Heart left ventricle (tissue), 16 donors: ENCODE measurements around the gene KLHL42. TPM values are rescaled to one million over a fixed set of nuclear protein-coding genes. Genes with fewer than 3 reads are reported as not detected.

Source experiments
- ATAC-seq, 4 donors: fragments of 200-7000 bp; cut with Tn5 transposase; one replicate each; pipeline ENCODE4 v1.9.1; 2020 to 2022; ENCODE audit warnings: moderate library complexity in 4 of 4, mild to moderate bottlenecking in 3 of 4, moderate number of reproducible peaks in 1 of 4
- DNase-seq, 5 donors: peaks; one replicate each; pipeline ENCODE4 v3.0.0-alpha.2; 2020
- H3K27ac ChIP-seq, 12 donors: fragments of 200-600 bp; sonication (generic) in 4 of 12; one replicate each; pipeline versions ENCODE4 v1.5.0 to v1.8.0; 2016 to 2022; ENCODE audit warnings: mild to moderate bottlenecking in 2 of 12
- H3K27me3 ChIP-seq, 9 donors: fragments of 200-600 bp; sonication (generic) in 2 of 9; one replicate each; pipeline versions ENCODE4 v1.5.1 to v1.8.0; 2016 to 2022; ENCODE audit warnings: mild to moderate bottlenecking in 3 of 9
- H3K36me3 ChIP-seq, 9 donors: fragments of 200-600 bp; sonication (generic) in 2 of 9; one replicate each; pipeline versions ENCODE4 v1.5.0 to v1.8.0; 2018 to 2022; ENCODE audit warnings: mild to moderate bottlenecking in 2 of 9
- H3K4me1 ChIP-seq, 12 donors: fragments of 200-600 bp; sonication (generic) in 4 of 12; one replicate each; pipeline versions ENCODE4 v1.5.0 to v1.8.0; 2016 to 2022; ENCODE audit warnings: mild to moderate bottlenecking in 3 of 12
- H3K4me3 ChIP-seq, 12 donors: fragments of 200-600 bp; sonication (generic) in 4 of 12; one replicate each; pipeline versions ENCODE4 v1.5.0 to v1.8.0; 2017 to 2022; ENCODE audit warnings: mild to moderate bottlenecking in 9 of 12, moderate library complexity in 4 of 12
- H3K9me3 ChIP-seq, 12 donors: fragments of 200-600 bp; sonication (generic) in 4 of 12; one replicate each; pipeline versions ENCODE4 v1.5.0 to v1.8.0; 2016 to 2022; ENCODE audit warnings: mild to moderate bottlenecking in 1 of 12
- CTCF ChIP-seq, 12 donors: fragments of 200-600 bp; sonication (generic) in 4 of 12; IDR thresholded peaks; one replicate each; pipeline versions ENCODE4 v1.5.0 to v1.8.0; 2018 to 2022; ENCODE audit warnings: antibody characterized with exemption in 12 of 12, mild to moderate bottlenecking in 5 of 12
- POLR2A ChIP-seq, 2 donors: fragments of 450-650 bp; IDR thresholded peaks; one replicate each; pipeline ENCODE4 v1.6.1; 2017; ENCODE audit warnings: antibody characterized with exemption in 2 of 2, mild to moderate bottlenecking in 2 of 2, moderate library complexity in 2 of 2
- WGBS, 4 donors: extraction: QIAGEN DNeasy Blood & Tissue Kit in 2 of 4; methylation state at CpG; one replicate each; pipeline versions ENCODE4 v1.1.5 to v1.1.7; 2013 to 2018; 5-methylcytosine and 5-hydroxymethylcytosine counted together
- intact Hi-C, 10 donors: fragments of 100-400 bp; cut with DNase I; formaldehyde crosslinking; loops; one replicate each; pipeline versions ENCODE4 v1.11.1 to v1.14.2; 2022
- polyA plus RNA-seq, 2 donors: library from polyadenylated mRNA; stranded (reverse); fragments of 200-250 nt; gene quantifications; one replicate each; pipeline ENCODE4 v1.2.3, GENCODE V29; 2013
- total RNA-seq, 9 donors: library from RNA; depleted of rRNA in 2 of 9; stranded (reverse); fragments of >200 nt in 2 of 9; fragmentation: NEBNext Ultra II Directional in 3 of 9; extraction: Animal tissue kit (Norgen Biotek cat#: 25700) in 3 of 9; gene quantifications; one replicate each; pipeline versions ENCODE4 v1.1.0 to v1.2.4, GENCODE V29; 2016 to 2023
- donor health status: ischemic (EF 13 %, LVEDD 7.1; RV severe dilation, severe dysfunction).
- donor health status: healthy with polysubstance abuse.
- donor health status: DM: no; HTN: yes; CAD: no.
- donor health status: DM: no; HTN: no; CAD: no.
- donor health status: ischemic (EF 25% LVEDD 6.9; RV normal size, moderate dysfunction).
- donor health status: ischemic (EF 25% LVEDD 5.7; RV mildly dilated, moderate dysfunction).
- donor health status: healthy.
- donor health status: DM: yes; HTN: yes; CAD: no.
- donor health status: ischemic (EF 35%, LVEDD 5.7; RV mildly dilated, moderate dysfunction).
- donor health status: nonischemic (EF 11% LVEDD 7.7; RV severe dilation, severe dysfunction).
- donor health status: DM: yes; HTN: yes; CAD: no.
- donor health status: PGD.
- donor health status: ischemic (EF 29% LVEDD 5.4; RV normal size, mild dysfunction).
- donor health status: nonischemic (EF 23%, LVEDD 6.1; RV moderate dilation, normal function).

Gene KLHL42
- total and polyA plus RNA-seq, 11 donors = 3.2 to 11.4 (median 5.9) TPM

DNA sequence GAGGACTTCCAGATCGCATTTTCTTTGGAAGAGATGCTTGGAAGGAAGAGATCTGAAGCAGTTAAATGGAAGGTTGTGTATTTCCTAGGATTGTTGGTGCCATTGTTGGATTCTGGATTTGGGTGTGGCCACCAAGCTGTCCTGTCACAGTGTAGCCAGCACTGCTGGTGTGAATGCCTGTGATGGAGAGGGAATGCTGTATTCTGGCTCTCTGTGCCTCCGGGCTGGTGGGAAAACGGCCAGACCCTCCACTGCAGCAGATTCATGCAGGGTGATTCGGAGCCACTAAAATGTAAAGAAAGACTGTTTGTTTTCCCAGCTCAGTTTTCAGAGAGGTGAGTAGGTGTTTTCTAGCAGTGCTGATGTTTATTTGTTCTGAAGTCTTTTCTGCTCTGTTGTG, 30.7 kb downstream of the KLHL42 start:
- TF ChIP-seq CTCF (IDR thresholded peaks at IDR 0.05) (no peak), POLR2A (IDR thresholded peaks at IDR 0.05) (no peak)
- Histone ChIP-seq H3K27me3 (no peaks in the 10 kb centered on the region), H3K4me1 (no peaks in the 10 kb centered on the region), H3K4me3 (no peak overlapping the region), H3K27ac (no peak overlapping the region), H3K9me3 (no peaks in the 10 kb centered on the region), H3K36me3 (no peaks in the 10 kb centered on the region)
- no peak for ATAC-seq
- DNase-seq = no peak
- WGBS, 4 donors = 55 to 77% (median 69%) methylated on average over 4 of the region's 4 CpGs
- intact Hi-C loops = no loop called here

DNA sequence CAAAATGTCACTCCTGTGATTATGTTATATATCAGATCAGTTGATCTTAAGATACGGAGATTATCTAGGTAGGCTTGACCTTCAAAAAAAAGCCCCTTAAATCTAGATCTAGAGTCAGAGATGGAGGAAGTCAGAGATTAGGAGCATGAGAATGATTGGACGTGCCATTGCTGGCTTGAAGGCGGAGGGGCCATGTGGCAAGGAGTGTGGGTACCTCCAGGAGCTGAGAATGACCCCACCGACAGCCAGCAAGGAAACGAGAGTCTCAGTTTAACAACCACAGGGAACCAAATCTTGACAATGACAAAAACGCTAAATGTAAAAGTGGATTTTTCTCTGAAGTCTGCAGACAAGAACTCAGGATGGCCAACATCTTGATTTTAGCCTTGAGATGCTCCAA, 32.5 kb downstream of the KLHL42 start:
- Histone ChIP-seq H3K27ac (no peak overlapping the region), H3K9me3 (no peaks in the 10 kb centered on the region), H3K36me3 (no peaks in the 10 kb centered on the region), H3K4me1 (no peaks in the 10 kb centered on the region), H3K4me3 (no peak overlapping the region), H3K27me3 (no peaks in the 10 kb centered on the region)
- intact Hi-C loops = no loop called here
- ATAC-seq = no peak
- TF ChIP-seq POLR2A (IDR thresholded peaks at IDR 0.05) (no peak), CTCF (IDR thresholded peaks at IDR 0.05) (no peak)
- 73 to 80% (median 76%) methylated on average over 6 of the region's 6 CpGs for WGBS, 4 donors
- no peak for DNase-seq

DNA sequence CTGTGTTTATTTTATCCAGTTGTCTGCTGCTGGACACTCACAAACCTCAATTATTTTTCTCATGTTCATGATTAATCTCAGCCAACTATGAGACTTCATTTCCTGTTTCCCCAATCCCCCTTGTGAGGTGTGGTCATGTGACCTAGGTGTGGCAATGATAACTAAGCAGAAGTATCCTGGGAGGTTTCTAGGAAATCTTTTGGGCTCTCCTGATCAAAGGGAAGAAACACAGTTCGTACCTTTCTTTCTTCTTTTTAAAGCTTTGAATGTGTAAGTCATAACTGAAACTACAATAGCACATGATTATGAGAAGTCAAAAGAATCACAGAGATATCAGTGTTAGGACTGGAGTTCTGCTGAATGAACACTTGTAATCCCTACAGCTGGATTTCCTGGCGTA, 34.4 kb downstream of the KLHL42 start:
- WGBS, 4 donors = 72 to 77% (median 75%) methylated on average over 2 of the region's 2 CpGs

GRCh38 chr12:27814851-27815591, 35.0 kb downstream of the KLHL42 start:
- no peaks in the 10 kb centered on the region for H3K9me3 ChIP-seq
- H3K4me1 ChIP-seq = no peaks in the 10 kb centered on the region
- 46 to 59% (median 55%) methylated on average over 3 of the region's 3 CpGs for WGBS, 4 donors
- H3K36me3 ChIP-seq = no peaks in the 10 kb centered on the region
- intact Hi-C loops = no loop called here
- ATAC-seq (no peak), DNase-seq (no peak)
- H3K27me3 ChIP-seq = no peaks in the 10 kb centered on the region
- TF ChIP-seq CTCF (IDR thresholded peaks at IDR 0.05) = no peak
- no peak for TF ChIP-seq POLR2A (IDR thresholded peaks at IDR 0.05)
- no peak overlapping the region for H3K27ac ChIP-seq
- H3K4me3 ChIP-seq = no peak overlapping the region

More for the DNA sequence above, 34.4 kb downstream of the KLHL42 start:
- H3K4me1 ChIP-seq = no peaks in the 10 kb centered on the region
- no peak overlapping the region for H3K27ac ChIP-seq
- TF ChIP-seq POLR2A (IDR thresholded peaks at IDR 0.05) (no peak), CTCF (IDR thresholded peaks at IDR 0.05) (no peak)
- no peaks in the 10 kb centered on the region for H3K9me3 ChIP-seq
- H3K27me3 ChIP-seq = no peaks in the 10 kb centered on the region
- no peaks in the 10 kb centered on the region for H3K36me3 ChIP-seq
- DNase-seq (no peak), ATAC-seq (no peak)
- intact Hi-C loops = no loop called here
- H3K4me3 ChIP-seq = no peak overlapping the region
